GM21515 (cell line): Measurements from ENCODE around the gene HPCAL1.
A peak's percentile ranks its signal among the peaks of the same experiment; 100 is the strongest.

Source experiments
- ATAC-seq: cut with Tn5 transposase; IDR thresholded peaks from one replicate; pipeline ENCODE4 v1.9.1; 2021; ENCODE audit not compliant: unreplicated experiment

The HPCAL1 gene

GRCh38 chr2:10400978-10401951 lies 98.6 kb downstream of the HPCAL1 start:
- ATAC-seq, result no peak

- no peak for ATAC-seq
Observed at GRCh38 chr2:10402062-10402585, 99.4 kb downstream of the HPCAL1 start.

GRCh38 chr2:10402653-10403215 lies 100.0 kb downstream of the HPCAL1 start:
- no peak for ATAC-seq

- ATAC-seq, result no peak
Observed at GRCh38 chr2:10404324-10405143, 101.8 kb downstream of the HPCAL1 start.

GRCh38 chr2:10405448-10405847 lies 102.7 kb downstream of the HPCAL1 start:
- no peak for ATAC-seq

- ATAC-seq, result no peak
Observed at GRCh38 chr2:10406016-10406415, 103.3 kb downstream of the HPCAL1 start.

- ATAC-seq, result no peak
Observed at GRCh38 chr2:10406491-10407188, 103.9 kb downstream of the HPCAL1 start.

GRCh38 chr2:10407432-10407831 lies 104.7 kb downstream of the HPCAL1 start:
- no peak for ATAC-seq

GRCh38 chr2:10407841-10408648 lies 105.3 kb downstream of the HPCAL1 start:
- no peak for ATAC-seq

GRCh38 chr2:10408649-10409579 lies 106.2 kb downstream of the HPCAL1 start:
- ATAC-seq, result peak; percentile 60

GRCh38 chr2:10410001-10410822 lies 107.5 kb downstream of the HPCAL1 start:
- peak; percentile 60 for ATAC-seq

GRCh38 chr2:10410823-10411437 lies 108.2 kb downstream of the HPCAL1 start:
- no peak for ATAC-seq

- ATAC-seq, result no peak
Observed at GRCh38 chr2:10411557-10411956, 108.9 kb downstream of the HPCAL1 start.

GRCh38 chr2:10412380-10412779 lies 109.7 kb downstream of the HPCAL1 start:
- ATAC-seq, result no peak

- no peak for ATAC-seq
Observed at GRCh38 chr2:10413503-10413902, 110.8 kb downstream of the HPCAL1 start.

- ATAC-seq, result no peak
Observed at GRCh38 chr2:10413991-10414451, 111.3 kb downstream of the HPCAL1 start.

- ATAC-seq, result no peak
Observed at GRCh38 chr2:10414591-10414990, 111.9 kb downstream of the HPCAL1 start.
